Stimulated activated CD4-positive, alpha-beta T cell treated with anti-CD3 and anti-CD28 coated beads, Interleukin-2, amount 100 ng/mL, for 4 hours (primary cell): ENCODE data around the gene ASB4.
A peak's percentile ranks its signal among the peaks of the same experiment; 100 is the strongest.
"Not testable (repeated sequence)": the region's sequence is repeated elsewhere in the genome, so short reads cannot be mapped to it uniquely, and the experiment has no call there.

Experiments used
- DNase-seq: peaks from one replicate; pipeline ENCODE4 v3.0.0-alpha.2; 2020; ENCODE audit warnings: low read depth

The ASB4 gene

GRCh38 chr7:95478272-95479037 is 7.3 kb upstream of the ASB4 start:
- no peak for DNase-seq

DNA sequence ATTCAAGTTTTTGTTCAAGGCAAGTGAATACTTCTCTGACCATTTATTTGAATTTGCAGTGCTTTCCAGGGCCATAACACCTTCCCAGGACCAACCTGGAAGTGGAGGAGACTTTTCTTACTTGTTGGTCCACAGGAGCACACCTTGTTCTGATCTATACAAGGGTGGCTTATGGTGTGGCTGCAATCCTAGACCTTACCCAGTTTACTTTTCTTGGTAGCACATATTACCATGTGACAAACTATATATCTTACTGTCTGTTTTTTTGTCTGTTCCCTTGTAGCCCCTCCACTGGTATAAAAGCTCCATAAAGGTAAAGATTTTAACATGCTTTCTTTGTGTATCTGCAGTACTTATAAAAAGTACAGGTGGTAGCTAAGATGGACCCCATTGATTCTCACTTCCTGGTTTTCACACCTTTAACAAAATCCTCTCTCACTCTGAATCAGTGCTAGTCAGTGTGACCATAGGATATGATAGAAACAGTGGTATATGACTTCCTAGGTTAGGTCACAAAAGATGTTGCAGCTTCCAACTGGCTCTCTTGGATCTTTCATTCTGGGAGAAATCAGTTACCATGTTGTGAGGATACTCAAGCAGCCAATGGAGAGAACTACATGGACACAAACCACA is 5.6 kb upstream of the ASB4 start:
- no peak for DNase-seq

DNA sequence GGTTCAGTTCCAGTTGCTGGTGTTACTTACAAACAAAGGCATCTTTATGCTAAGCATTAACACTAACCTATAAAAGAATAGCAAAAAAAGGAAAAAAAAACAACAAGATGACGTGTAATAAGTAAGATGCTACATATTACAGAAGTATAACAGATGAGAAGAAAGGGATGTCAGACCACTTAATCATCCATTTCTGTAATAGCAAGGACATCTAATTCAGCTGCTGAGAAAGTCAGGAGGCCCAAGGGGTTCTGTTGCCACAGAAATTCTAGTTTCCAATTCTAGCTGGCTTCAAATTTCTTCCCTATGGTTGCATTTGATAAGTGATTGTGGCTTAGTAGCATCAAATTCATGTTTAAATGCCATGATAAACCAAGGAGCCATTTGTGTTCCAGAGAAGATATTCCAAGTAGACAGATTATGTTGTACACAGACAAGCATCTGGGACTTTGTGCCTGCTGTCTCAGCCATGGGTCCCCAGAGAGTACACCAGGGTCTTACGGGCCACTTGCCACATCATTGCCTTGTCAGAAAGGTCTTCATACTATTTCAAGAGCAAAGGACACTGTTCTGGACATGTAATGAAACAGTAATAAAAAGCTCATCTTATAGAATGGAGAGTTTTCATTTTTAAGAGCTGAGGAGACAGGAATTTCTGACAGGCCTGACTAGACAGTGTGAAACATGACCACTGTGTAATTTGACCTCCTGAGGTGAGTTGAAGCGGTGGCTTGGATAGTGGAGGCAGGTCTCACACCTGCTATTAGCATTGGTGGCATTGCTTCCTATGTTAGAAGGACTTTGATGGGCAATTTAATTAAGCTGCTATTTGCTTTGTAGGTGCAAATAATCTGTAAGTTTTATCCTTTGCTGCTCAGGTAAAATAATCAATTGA is 4.2 kb upstream of the ASB4 start:
- DNase-seq: no peak

- DNase-seq: no peak
Measured at GRCh38 chr7:95482424-95482823, 3.3 kb upstream of the ASB4 start.

GRCh38 chr7:95490231-95490762 is 4.6 kb downstream of the ASB4 start:
- DNase-seq: no peak

DNA sequence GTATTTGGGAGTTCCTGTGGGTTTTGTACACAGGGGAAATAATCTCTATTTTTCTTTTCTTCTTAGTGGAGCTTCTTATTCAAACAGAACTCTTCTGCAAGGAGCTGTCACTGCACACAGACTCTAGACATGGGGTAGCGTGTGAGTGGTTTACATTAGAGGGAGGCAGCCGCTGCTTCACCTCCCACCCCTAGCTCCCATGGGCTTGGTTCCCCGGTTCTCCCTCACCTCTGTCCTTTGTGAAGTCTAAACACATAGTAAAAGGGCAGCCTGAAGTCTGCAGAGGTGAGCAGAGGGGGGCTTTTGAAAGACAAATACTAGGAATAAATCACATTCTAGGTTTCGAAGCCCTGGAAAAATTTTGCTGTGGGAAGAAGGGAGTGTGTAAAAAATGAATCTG is 5.5 kb downstream of the ASB4 start:
- DNase-seq: no peak

- DNase-seq: no peak
Measured at GRCh38 chr7:95491634-95492314, 6.0 kb downstream of the ASB4 start.

- no peak for DNase-seq
Measured at GRCh38 chr7:95493247-95493646, 7.5 kb downstream of the ASB4 start.

DNA sequence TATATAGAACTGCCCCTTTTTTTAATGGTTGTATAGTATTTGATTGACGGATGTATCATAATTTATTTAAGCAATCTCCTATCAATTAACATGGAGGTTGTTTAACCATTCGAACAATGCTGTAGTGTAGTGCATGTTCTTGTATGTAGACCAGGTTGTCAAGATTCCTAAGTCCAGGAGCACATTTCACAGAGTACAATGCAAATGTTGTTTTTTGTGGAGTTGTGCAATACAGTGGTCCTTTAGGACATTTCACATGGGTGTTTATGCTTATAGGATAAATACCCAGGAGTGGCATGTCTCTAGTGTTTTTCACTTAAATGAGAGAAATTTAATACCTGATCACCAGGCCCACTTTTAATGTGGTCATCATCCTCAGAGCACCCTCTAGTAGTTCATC is 8.1 kb downstream of the ASB4 start:
- no peak for DNase-seq

DNA sequence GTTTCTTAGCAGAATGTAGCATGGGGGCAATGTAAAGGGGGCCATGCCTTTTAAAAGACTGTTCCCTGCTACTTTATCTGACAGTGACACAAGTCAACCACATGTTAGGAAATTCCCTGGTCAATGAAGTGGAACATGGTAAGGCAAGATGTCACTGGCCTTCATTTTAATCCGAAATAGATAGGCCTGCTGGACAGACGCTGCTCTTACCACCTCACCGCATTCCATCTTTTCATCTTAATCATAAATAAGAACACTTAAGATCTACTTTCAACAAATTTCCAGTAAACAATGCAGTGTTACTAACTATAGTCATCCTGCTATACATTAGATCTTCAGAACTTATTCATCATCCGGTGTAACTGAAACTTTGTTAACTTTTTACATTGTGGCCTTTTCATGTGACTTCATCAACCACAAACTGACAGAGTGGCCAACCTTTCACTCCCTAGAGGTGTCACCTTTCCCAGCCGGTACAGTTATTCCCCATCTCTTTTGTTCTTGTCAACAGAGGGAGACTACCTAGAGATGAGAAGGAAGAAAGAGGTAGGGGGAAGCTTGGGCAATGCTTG is 15.6 kb downstream of the ASB4 start:
- DNase-seq: no peak

DNA sequence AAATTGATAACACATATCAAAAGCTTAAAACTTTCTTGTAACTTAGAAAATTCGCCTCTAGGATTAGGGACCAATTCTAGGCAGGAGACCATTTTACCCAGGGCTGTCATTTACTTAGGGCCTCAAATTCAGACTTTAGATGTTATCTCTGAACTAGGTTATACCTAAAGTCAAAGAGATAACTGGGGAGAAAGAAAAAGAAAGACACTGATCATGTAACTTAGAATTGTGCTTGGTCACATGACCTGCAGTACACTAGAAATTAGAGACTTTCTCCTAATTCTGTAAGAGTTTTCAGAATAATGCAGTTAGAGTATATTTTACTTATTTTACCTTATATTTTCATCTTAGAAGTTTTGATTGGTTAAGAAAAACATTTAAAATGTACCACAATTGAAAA is 16.7 kb downstream of the ASB4 start:
- no peak for DNase-seq

GRCh38 chr7:95503271-95504131 is 17.8 kb downstream of the ASB4 start:
- DNase-seq: no peak

- DNase-seq: not testable (repeated sequence)
Measured at GRCh38 chr7:95504132-95504588, 18.4 kb downstream of the ASB4 start.

DNA sequence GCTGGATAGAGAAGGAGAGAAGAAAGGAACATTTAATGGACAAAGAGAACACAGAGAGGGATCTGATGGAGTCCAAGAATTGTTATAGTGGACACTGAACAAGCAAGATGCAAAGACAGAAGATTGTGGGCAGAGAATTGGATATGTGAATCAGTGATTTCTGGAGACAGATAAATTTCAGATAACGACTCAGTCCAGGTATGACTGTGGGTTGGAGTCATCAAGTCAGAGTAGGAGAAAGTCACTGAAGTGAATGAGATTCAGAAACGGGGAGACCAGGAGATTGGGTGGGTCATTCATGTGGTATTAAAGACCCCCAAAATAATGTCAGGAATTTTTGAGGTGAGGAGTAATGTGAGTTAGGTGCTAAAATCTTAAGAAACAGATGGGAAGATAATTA is 23.0 kb downstream of the ASB4 start:
- DNase-seq: no peak

GRCh38 chr7:95509199-95509598 is 23.5 kb downstream of the ASB4 start:
- no peak for DNase-seq

DNA sequence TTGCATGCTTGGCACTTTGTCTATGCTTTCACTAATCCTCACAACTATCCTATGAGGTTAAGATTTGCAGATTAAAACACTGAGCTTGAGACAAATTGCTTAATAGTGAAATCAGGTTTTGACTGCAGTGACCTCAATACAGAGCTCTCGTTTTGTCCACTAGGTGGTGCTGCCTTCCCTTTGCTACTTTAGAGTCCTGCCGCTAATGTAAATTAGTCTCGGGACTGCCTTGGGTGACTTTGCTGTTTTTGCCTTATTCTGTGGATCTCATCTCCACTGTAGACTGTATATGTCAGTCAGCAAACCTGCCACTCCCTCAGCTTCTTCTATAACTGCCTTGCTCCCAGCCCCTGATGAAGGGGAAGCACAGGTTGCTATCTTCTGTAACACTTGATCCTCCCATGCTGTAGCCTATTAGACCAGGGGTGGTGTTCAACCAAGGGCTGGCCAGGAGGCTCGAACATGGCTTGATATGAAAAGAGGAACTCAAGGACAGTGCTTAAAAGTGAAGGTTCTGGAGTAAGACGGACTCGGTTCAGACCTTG is 26.0 kb downstream of the ASB4 start:
- peak; percentile 9 for DNase-seq

- no peak for DNase-seq
Measured at GRCh38 chr7:95517458-95517857, 31.7 kb downstream of the ASB4 start.

GRCh38 chr7:95517870-95518269 is 32.1 kb downstream of the ASB4 start:
- DNase-seq: no peak

- no peak for DNase-seq
Measured at GRCh38 chr7:95520136-95520535, 34.4 kb downstream of the ASB4 start.

DNA sequence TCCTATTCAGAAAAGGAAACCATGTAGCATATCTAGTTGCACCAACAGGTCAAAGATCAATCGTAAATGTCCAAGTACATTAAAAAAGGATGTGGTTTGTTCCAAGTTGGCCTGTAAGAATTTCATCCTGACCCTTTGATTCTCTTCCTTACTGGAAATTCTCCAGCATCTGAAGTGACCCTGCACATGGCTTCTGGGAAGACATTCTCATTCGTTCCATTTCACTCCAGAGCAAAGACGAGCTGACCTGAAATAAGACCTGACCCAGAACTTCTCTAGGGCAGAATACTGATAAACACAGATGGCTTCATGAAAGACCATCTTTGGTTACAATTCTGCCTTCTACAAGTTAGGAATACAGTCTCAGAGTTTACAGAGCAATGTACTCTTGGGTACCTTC is 39.8 kb downstream of the ASB4 start:
- DNase-seq: no peak
